WTC11 (cell line): ENCODE measurements around the gene KLHDC7A.

Experiments
- IRF2 ChIP-seq: sonication (generic); formaldehyde crosslinking; IDR thresholded peaks from 2 replicates; pipeline ENCODE4 v1.8.0; 2022; ENCODE audit warnings: low read depth, missing genetic modification reagents, borderline replicate concordance
- ZNF232 ChIP-seq: sonication (generic); formaldehyde crosslinking; IDR thresholded peaks from 2 replicates; pipeline ENCODE4 v1.8.0; 2022; ENCODE audit warnings: mild to moderate bottlenecking, missing genetic modification reagents
- ZNF317 ChIP-seq: sonication (generic); formaldehyde crosslinking; IDR thresholded peaks from 2 replicates; pipeline ENCODE4 v1.8.1; 2023; ENCODE audit warnings: low read depth, mild to moderate bottlenecking, moderate library complexity, missing genetic modification reagents, borderline replicate concordance

GRCh38 chr1:18528616-18529015 is 47.9 kb downstream of the KLHDC7A start:
- TF ChIP-seq IRF2 (CRISPR knock-in tag) (no peak), ZNF232 (CRISPR knock-in tag) (no peak), ZNF317 (no peak)
